Measurements from ENCODE around the gene NKX2-1. TPM values are rescaled to one million over a fixed set of nuclear protein-coding genes. Genes with fewer than 3 reads are reported as not detected.

NKX2-1 gene
- total RNA-seq = not detected in 2 replicates

GRCh38 chr14:36519431-36520321, at the start of gene NKX2-1:
TSS of gene NKX2-1 (minus strand) at chr14:36520232. CDS start at chr14:36520129, 103 bp downstream.

Other genes with a start within 250 kb of the NKX2-1 start
- gene MBIP, start 199.6 kb downstream of the NKX2-1 start, total RNA-seq = 4.6 and 6.4 TPM in 2 replicates
- gene NKX2-8, start 62.4 kb upstream of the NKX2-1 start, total RNA-seq = not detected in 2 replicates
- gene PAX9, start 141.6 kb upstream of the NKX2-1 start, total RNA-seq = 0.49 and 1.3 TPM in 2 replicates

Data from mesangial cell (primary cell).